H9 (cell line): ENCODE measurements around the gene ACVR1B. TPM values are rescaled to one million over a fixed set of nuclear protein-coding genes. Genes with fewer than 3 reads are reported as not detected.

Experiments
- DNase-seq: peaks from one replicate; pipeline ENCODE4 v3.0.0-alpha.2; 2017
- H2AFZ ChIP-seq: one replicate; pipeline ENCODE4 v1.6.1; 2013; ENCODE audit warnings: mild to moderate bottlenecking, low read length, control low read depth, moderate library complexity
- H2AK5ac ChIP-seq: 2 replicates; pipeline ENCODE4 v1.6.1; 2013; ENCODE audit warnings: low read length, control low read depth, mixed read lengths; ENCODE audit not compliant: insufficient read length
- H2BK120ac ChIP-seq: one replicate; pipeline ENCODE4 v1.6.1; 2013; ENCODE audit warnings: low read depth, mild to moderate bottlenecking, low read length, control low read depth, inconsistent platforms; ENCODE audit not compliant: poor library complexity, severe bottlenecking
- H2BK12ac ChIP-seq: 2 replicates; pipeline ENCODE4 v1.6.1; 2013; ENCODE audit warnings: low read length, control low read depth, mixed read lengths, low read depth; ENCODE audit not compliant: insufficient read length
- H2BK15ac ChIP-seq: 2 replicates; pipeline ENCODE4 v1.6.1; 2013; ENCODE audit warnings: low read depth, low read length, control low read depth
- H2BK20ac ChIP-seq: one replicate; pipeline ENCODE4 v1.6.1; 2013; ENCODE audit warnings: low read depth, mild to moderate bottlenecking, low read length, control low read depth, inconsistent platforms; ENCODE audit not compliant: poor library complexity, severe bottlenecking
- H2BK5ac ChIP-seq: 2 replicates; pipeline ENCODE4 v1.6.1; 2013; ENCODE audit warnings: low read length, control low read depth, mixed read lengths; ENCODE audit not compliant: insufficient read length
- H3K14ac ChIP-seq: 2 replicates; pipeline ENCODE4 v1.6.1; 2013; ENCODE audit warnings: low read length, control low read depth; ENCODE audit not compliant: insufficient read depth
- H3K18ac ChIP-seq: 2 replicates; pipeline ENCODE4 v1.6.1; 2013; ENCODE audit warnings: low read depth, mild to moderate bottlenecking, mixed read lengths, low read length, control low read depth; ENCODE audit not compliant: insufficient read length
- H3K23ac ChIP-seq: 2 replicates; pipeline ENCODE4 v1.6.1; 2013; ENCODE audit warnings: low read length, control low read depth, mixed read lengths, low read depth; ENCODE audit not compliant: insufficient read length
- H3K23me2 ChIP-seq: 2 replicates; pipeline ENCODE4 v1.6.1; 2013; ENCODE audit warnings: low read depth, mild to moderate bottlenecking, mixed read lengths, low read length, control low read depth; ENCODE audit not compliant: insufficient read length, poor library complexity, severe bottlenecking
- H3K27ac ChIP-seq: 2 replicates; pipeline ENCODE4 v1.5.1; 2013; ENCODE audit warnings: low read length, control low read depth, mixed read lengths, low read depth; ENCODE audit not compliant: insufficient read length
- H3K27me3 ChIP-seq: 2 replicates; pipeline ENCODE4 v1.6.1; 2013; ENCODE audit warnings: low read length, control low read depth, inconsistent platforms; ENCODE audit not compliant: insufficient read depth
- H3K4ac ChIP-seq: 2 replicates; pipeline ENCODE4 v1.6.1; 2013; ENCODE audit warnings: low read depth, mild to moderate bottlenecking, control low read depth, inconsistent platforms, low read length, moderate library complexity
- H3K4me1 ChIP-seq: 2 replicates; pipeline ENCODE4 v1.6.1; 2013; ENCODE audit warnings: low read length, control low read depth, inconsistent platforms; ENCODE audit not compliant: insufficient read depth
- H3K4me2 ChIP-seq: 2 replicates; pipeline ENCODE4 v1.6.1; 2013; ENCODE audit warnings: low read length, control low read depth, mixed read lengths; ENCODE audit not compliant: insufficient read length, insufficient read depth
- H3K56ac ChIP-seq: 2 replicates; pipeline ENCODE4 v1.6.1; 2013; ENCODE audit warnings: low read depth, mild to moderate bottlenecking, mixed read lengths, low read length, control low read depth; ENCODE audit not compliant: insufficient read length
- H3K79me1 ChIP-seq: 2 replicates; pipeline ENCODE4 v1.6.1; 2013; ENCODE audit warnings: low read depth, mild to moderate bottlenecking, moderate library complexity, low read length, control low read depth, inconsistent platforms; ENCODE audit not compliant: insufficient read depth, poor library complexity, severe bottlenecking
- H3K79me2 ChIP-seq: 2 replicates; pipeline ENCODE4 v1.6.1; 2013; ENCODE audit warnings: low read length, control low read depth, inconsistent platforms; ENCODE audit not compliant: insufficient read depth
- H3K9ac ChIP-seq: 2 replicates; pipeline ENCODE4 v1.6.1; 2013; ENCODE audit warnings: low read length, control low read depth, mixed read lengths; ENCODE audit not compliant: insufficient read length; ENCODE audit errors: extremely low read depth
- H3K9me3 ChIP-seq: one replicate; pipeline ENCODE4 v1.6.1; 2013; ENCODE audit warnings: low read depth, low read length, inconsistent platforms; ENCODE audit not compliant: control insufficient read depth
- H3T11ph ChIP-seq: one replicate; pipeline ENCODE4 v1.6.1; 2013; ENCODE audit warnings: mild to moderate bottlenecking, low read length, control low read depth, inconsistent platforms
- H4K20me1 ChIP-seq: one replicate; pipeline ENCODE4 v1.6.1; 2013; ENCODE audit not compliant: control insufficient read depth, insufficient read length, insufficient read depth
- H4K5ac ChIP-seq: 2 replicates; pipeline ENCODE4 v1.6.1; 2013; ENCODE audit warnings: low read depth, mild to moderate bottlenecking, mixed read lengths, low read length, control low read depth; ENCODE audit not compliant: insufficient read length
- H4K8ac ChIP-seq: replicated peaks from 2 replicates; pipeline ENCODE4 v1.6.1; 2013; ENCODE audit warnings: low read length, control low read depth, mixed read lengths, low read depth; ENCODE audit not compliant: insufficient read length
- H4K91ac ChIP-seq: 2 replicates; pipeline ENCODE4 v1.6.1; 2013; ENCODE audit warnings: low read depth, mild to moderate bottlenecking, moderate library complexity, mixed read lengths, low read length, control low read depth; ENCODE audit not compliant: insufficient read length
- H3K27ac Mint-ChIP-seq, 3 experiments: 2 replicates in 2 of 3; 3 replicates in 1 of 3; pipeline ENCODE4 v1.8.0; 2020 to 2021; ENCODE audit warnings: mixed read lengths in 3 of 3, mild to moderate bottlenecking in 1 of 3, moderate library complexity in 1 of 3
- H3K27me3 Mint-ChIP-seq: 2 replicates; pipeline ENCODE4 v1.8.0; 2021; ENCODE audit warnings: low read depth, mild to moderate bottlenecking, moderate library complexity, mixed read lengths
- H3K36me3 Mint-ChIP-seq, 3 experiments: 2 replicates in 2 of 3; 3 replicates in 1 of 3; pipeline ENCODE4 v1.8.0; 2020 to 2021; ENCODE audit warnings: low read depth in 3 of 3, mixed read lengths in 3 of 3; ENCODE audit not compliant: insufficient read depth in 1 of 3
- H3K4me1 Mint-ChIP-seq, 2 experiments: 2 replicates each; pipeline ENCODE4 v1.8.0; 2020; ENCODE audit warnings: mixed read lengths in 2 of 2
- H3K4me3 Mint-ChIP-seq, 2 experiments: 2 replicates in 1 of 2; 3 replicates in 1 of 2; pipeline ENCODE4 v1.8.0; 2020 to 2021; ENCODE audit warnings: mild to moderate bottlenecking in 2 of 2, mixed read lengths in 2 of 2, moderate library complexity in 1 of 2
- H3K9me3 Mint-ChIP-seq, 2 experiments: 2 replicates in 1 of 2; 3 replicates in 1 of 2; pipeline ENCODE4 v1.8.0; 2020; ENCODE audit warnings: mild to moderate bottlenecking in 2 of 2, mixed read lengths in 2 of 2, moderate library complexity in 1 of 2
- WGBS: extraction: QIAGEN DNeasy Blood & Tissue Kit; methylation state at CpG from one replicate; pipeline ENCODE4 v1.1.7; 2013; ENCODE audit warnings: missing lambda C conversion rate, low lambda C conversion rate, mixed read lengths; ENCODE audit not compliant: insufficient read length; ENCODE audit errors: extremely low coverage; 5-methylcytosine and 5-hydroxymethylcytosine counted together
- total RNA-seq: library from RNA; stranded (reverse); gene quantifications from 2 replicates; pipeline ENCODE4 v1.2.1, GENCODE V29; 2021
- TF ChIP-seq, protein P1 (sequence below): fragments of 200-600 bp; sonication (generic); conservative IDR thresholded peaks from 3 replicates; pipeline ENCODE4 v1.8.0; 2021; ENCODE audit warnings: antibody characterized with exemption, mild to moderate bottlenecking

Gene ACVR1B
- total RNA-seq, 1 experiment from 2014 or later: 16.3 TPM

GRCh38 chr12:51910168-51910567, 41.3 kb upstream of the ACVR1B start:
- no CpG with 5 or more reads among the region's 6 CpGs for WGBS
- H3K23me2 ChIP-seq: no peaks in the 10 kb centered on the region
- TF ChIP-seq, protein P1, sequence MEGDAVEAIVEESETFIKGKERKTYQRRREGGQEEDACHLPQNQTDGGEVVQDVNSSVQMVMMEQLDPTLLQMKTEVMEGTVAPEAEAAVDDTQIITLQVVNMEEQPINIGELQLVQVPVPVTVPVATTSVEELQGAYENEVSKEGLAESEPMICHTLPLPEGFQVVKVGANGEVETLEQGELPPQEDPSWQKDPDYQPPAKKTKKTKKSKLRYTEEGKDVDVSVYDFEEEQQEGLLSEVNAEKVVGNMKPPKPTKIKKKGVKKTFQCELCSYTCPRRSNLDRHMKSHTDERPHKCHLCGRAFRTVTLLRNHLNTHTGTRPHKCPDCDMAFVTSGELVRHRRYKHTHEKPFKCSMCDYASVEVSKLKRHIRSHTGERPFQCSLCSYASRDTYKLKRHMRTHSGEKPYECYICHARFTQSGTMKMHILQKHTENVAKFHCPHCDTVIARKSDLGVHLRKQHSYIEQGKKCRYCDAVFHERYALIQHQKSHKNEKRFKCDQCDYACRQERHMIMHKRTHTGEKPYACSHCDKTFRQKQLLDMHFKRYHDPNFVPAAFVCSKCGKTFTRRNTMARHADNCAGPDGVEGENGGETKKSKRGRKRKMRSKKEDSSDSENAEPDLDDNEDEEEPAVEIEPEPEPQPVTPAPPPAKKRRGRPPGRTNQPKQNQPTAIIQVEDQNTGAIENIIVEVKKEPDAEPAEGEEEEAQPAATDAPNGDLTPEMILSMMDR: no peak
- H2AFZ ChIP-seq: no peak overlapping the region
- DNase-seq: no peak
- no peak overlapping the region for H3K4me2 ChIP-seq
- no peak overlapping the region for H3K4me3 Mint-ChIP-seq
- no peak overlapping the region for H4K8ac ChIP-seq
- peaks cover 5% of the 10 kb centered on the region; the same call in 1 of the 2 replicates for H3K27me3 ChIP-seq
- H3K4me1 Mint-ChIP-seq: peaks cover 15 to 33% of the 10 kb centered on the region in 2 experiments
- H3K9ac ChIP-seq: no peak overlapping the region
- H3K14ac ChIP-seq: no peak overlapping the region
- H3K9me3 Mint-ChIP-seq: no peaks in the 10 kb centered on the region
- H4K20me1 ChIP-seq: peaks cover 3% of the 10 kb centered on the region
- H4K91ac ChIP-seq: no peak overlapping the region
- no peak overlapping the region for H3T11ph ChIP-seq
- H3K27me3 Mint-ChIP-seq: peaks cover 20% of the 10 kb centered on the region
- no peak overlapping the region for H3K4ac ChIP-seq
- no peak overlapping the region for H3K18ac ChIP-seq
- H2BK5ac ChIP-seq: no peak overlapping the region
- peaks cover 2% of the 10 kb centered on the region; the same call in 1 of the 2 replicates for H3K4me1 ChIP-seq
- H2BK12ac ChIP-seq: no peak overlapping the region
- no peaks in the 10 kb centered on the region for H3K79me2 ChIP-seq
- H3K23ac ChIP-seq: no peak overlapping the region
- H2BK120ac ChIP-seq: no peak overlapping the region
- no peak overlapping the region for H2AK5ac ChIP-seq
- H3K27ac ChIP-seq: no peak overlapping the region
- no peak overlapping the region for H3K27ac Mint-ChIP-seq
- no peak overlapping the region for H2BK20ac ChIP-seq
- H3K56ac ChIP-seq: no peak overlapping the region
- H3K79me1 ChIP-seq: no peaks in the 10 kb centered on the region
- no peak overlapping the region for H4K5ac ChIP-seq
- H2BK15ac ChIP-seq: no peak overlapping the region
- H3K36me3 Mint-ChIP-seq: no peaks in the 10 kb centered on the region
- H3K9me3 ChIP-seq: no peaks in the 10 kb centered on the region
